Activated T-helper 2 cell treated with anti-CD3 and anti-CD28 coated beads, Interferon-gamma antibody, Interleukin-2, Interleukin-4, amounts not matched to agents 10 μg/mL and 5 μg/mL and 100 μg/mL, durations not matched to agents 14 hours and 24 hours and 36 hours (primary cell): Measurements from ENCODE around the gene EIF4B. TPM values are rescaled to one million over a fixed set of nuclear protein-coding genes. Genes with fewer than 3 reads are reported as not detected.

Source experiments
- DNase-seq: peaks from one replicate; pipeline ENCODE4 v3.0.0; 2021; ENCODE audit warnings: low spot score
- H3K27ac Mint-ChIP-seq: one replicate; pipeline ENCODE4 v1.8.0; 2021; ENCODE audit warnings: mixed read lengths
- H3K27me3 Mint-ChIP-seq: one replicate; pipeline ENCODE4 v1.8.0; 2021; ENCODE audit warnings: low read depth, mixed read lengths
- H3K36me3 Mint-ChIP-seq: one replicate; pipeline ENCODE4 v1.8.0; 2021; ENCODE audit warnings: low read depth, mixed read lengths
- H3K4me1 Mint-ChIP-seq: one replicate; pipeline ENCODE4 v1.8.0; 2021; ENCODE audit warnings: low read depth, mixed read lengths
- H3K4me3 Mint-ChIP-seq: one replicate; pipeline ENCODE4 v1.8.0; 2021; ENCODE audit warnings: low read depth, mild to moderate bottlenecking, moderate library complexity, mixed read lengths
- H3K9me3 Mint-ChIP-seq: one replicate; pipeline ENCODE4 v1.8.0; 2021; ENCODE audit warnings: mixed read lengths
- intact Hi-C: fragments of 100-400 bp; cut with micrococcal nuclease; formaldehyde crosslinking; loops from one replicate; pipeline ENCODE4 v1.15.1; 2023
- total RNA-seq: library from RNA; stranded (reverse); gene quantifications from 2 replicates; pipeline ENCODE4 v1.2.3, GENCODE V29; 2022

EIF4B gene
- total RNA-seq, 1 donor from 2014 or later: 474 TPM

DNA sequence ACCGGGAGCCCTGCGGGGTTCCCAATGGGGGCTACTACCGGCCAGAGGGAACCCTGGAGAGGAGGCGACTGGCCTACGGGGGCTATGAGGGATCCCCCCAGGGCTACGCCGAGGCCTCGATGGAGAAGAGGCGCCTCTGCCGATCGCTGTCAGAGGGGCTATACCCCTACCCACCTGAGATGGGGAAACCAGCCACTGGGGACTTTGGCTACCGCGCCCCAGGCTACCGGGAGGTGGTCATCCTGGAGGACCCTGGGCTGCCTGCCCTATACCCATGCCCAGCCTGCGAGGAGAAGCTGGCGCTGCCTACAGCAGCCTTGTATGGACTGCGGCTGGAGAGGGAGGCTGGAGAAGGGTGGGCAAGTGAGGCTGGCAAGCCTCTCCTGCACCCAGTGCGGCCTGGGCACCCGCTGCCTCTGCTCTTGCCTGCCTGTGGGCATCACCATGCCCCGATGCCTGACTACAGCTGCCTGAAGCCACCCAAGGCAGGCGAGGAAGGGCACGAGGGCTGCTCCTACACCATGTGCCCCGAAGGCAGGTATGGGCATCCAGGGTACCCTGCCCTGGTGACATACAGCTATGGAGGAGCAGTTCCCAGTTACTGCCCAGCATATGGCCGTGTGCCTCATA is 53.3 kb downstream of the EIF4B start:
- no peak for DNase-seq
- peaks cover 8% of the 10 kb centered on the region for H3K36me3 Mint-ChIP-seq
- H3K4me3 Mint-ChIP-seq: no peak overlapping the region
- intact Hi-C loops: no loop called here
- no peaks in the 10 kb centered on the region for H3K27me3 Mint-ChIP-seq
- H3K4me1 Mint-ChIP-seq: no peaks in the 10 kb centered on the region
- H3K9me3 Mint-ChIP-seq: no peaks in the 10 kb centered on the region
- H3K27ac Mint-ChIP-seq: no peak overlapping the region

DNA sequence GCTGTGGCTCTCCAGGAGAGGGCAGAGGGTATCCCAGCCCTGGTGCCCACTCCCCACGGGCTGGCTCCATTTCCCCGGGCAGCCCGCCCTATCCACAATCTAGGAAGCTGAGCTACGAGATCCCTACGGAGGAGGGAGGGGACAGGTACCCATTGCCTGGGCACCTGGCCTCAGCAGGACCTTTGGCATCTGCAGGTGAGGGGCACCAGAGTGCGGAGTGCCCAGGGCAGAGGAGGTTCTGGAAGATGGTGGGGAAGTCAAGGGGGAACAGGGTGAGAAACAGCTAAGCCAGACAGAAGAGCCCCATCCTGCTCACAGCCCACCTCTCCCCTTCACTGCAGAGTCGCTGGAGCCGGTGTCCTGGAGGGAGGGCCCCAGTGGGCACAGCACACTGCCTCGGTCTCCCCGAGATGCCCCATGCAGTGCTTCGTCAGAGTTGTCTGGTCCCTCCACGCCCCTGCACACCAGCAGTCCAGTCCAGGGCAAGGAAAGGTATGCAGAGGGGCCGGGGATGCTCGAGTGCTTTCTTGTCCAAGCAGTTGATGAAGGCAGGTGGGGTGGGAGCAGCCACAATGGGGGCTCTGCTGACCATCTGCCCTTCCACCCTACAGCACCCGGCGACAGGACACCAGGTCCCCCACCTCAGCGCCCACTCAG is 53.9 kb downstream of the EIF4B start:
- Mint-ChIP-seq H3K9me3 (no peaks in the 10 kb centered on the region), H3K27ac (no peak overlapping the region), H3K4me1 (no peaks in the 10 kb centered on the region), H3K4me3 (no peak overlapping the region), H3K27me3 (no peaks in the 10 kb centered on the region), H3K36me3 (peaks cover 14% of the 10 kb centered on the region)
- DNase-seq: no peak
- intact Hi-C loops: no loop called here

- DNase-seq: no peak
- Mint-ChIP-seq H3K27ac (no peak overlapping the region), H3K4me3 (no peak overlapping the region), H3K4me1 (no peaks in the 10 kb centered on the region), H3K9me3 (no peaks in the 10 kb centered on the region), H3K36me3 (peaks cover 17% of the 10 kb centered on the region), H3K27me3 (no peaks in the 10 kb centered on the region)
- intact Hi-C loops: no loop called here
Measured at GRCh38 chr12:53060721-53061276, 54.5 kb downstream of the EIF4B start.

DNA sequence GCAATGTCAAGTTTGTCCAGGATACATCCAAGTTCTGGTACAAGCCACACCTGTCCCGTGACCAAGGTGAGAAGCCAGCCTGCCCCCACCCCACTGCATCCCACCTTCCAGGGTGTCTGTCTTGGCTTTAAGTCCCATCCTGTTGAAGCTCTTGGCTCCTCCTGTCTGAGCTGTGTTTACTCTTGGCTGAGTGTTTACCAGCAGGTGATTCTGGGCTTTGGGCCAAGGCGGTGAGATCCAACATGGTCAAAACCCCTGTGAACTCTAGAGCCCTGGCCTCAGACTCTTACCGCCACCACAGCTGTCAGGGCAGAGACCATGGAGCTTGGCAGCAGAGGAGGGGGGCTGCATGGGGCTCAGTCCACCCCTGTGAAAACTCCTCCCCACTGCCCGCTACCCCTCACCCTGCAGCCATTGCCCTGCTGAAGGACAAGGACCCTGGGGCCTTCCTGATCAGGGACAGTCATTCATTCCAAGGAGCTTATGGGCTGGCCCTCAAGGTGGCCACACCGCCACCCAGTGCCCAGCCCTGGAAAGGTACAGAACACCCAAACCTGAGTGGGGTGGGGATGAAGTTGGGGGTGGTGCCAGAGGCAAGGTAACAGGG is 55.3 kb downstream of the EIF4B start:
- H3K4me1 Mint-ChIP-seq: peaks cover 3% of the 10 kb centered on the region
- no peak overlapping the region for H3K27ac Mint-ChIP-seq
- no peak overlapping the region for H3K4me3 Mint-ChIP-seq

GRCh38 chr12:53062011-53062961 is 56.0 kb downstream of the EIF4B start:
- peaks cover 31% of the 10 kb centered on the region for H3K36me3 Mint-ChIP-seq

More for the DNA sequence above, 55.3 kb downstream of the EIF4B start:
- Mint-ChIP-seq H3K27me3 (no peaks in the 10 kb centered on the region), H3K36me3 (peaks cover 24% of the 10 kb centered on the region), H3K9me3 (no peaks in the 10 kb centered on the region)
- intact Hi-C loops: no loop called here
- DNase-seq: no peak

GRCh38 chr12:53062977-53063707 is 56.9 kb downstream of the EIF4B start:
- Mint-ChIP-seq H3K36me3 (peaks cover 31% of the 10 kb centered on the region), H3K4me1 (peaks cover 3% of the 10 kb centered on the region), H3K4me3 (no peak overlapping the region), H3K27me3 (no peaks in the 10 kb centered on the region), H3K27ac (no peak overlapping the region), H3K9me3 (no peaks in the 10 kb centered on the region)
- no peak for DNase-seq
- intact Hi-C loops: no loop called here

More at GRCh38 chr12:53062011-53062961, 56.0 kb downstream of the EIF4B start:
- no peaks in the 10 kb centered on the region for H3K27me3 Mint-ChIP-seq
- DNase-seq: no peak
- peaks cover 3% of the 10 kb centered on the region for H3K4me1 Mint-ChIP-seq
- no peaks in the 10 kb centered on the region for H3K9me3 Mint-ChIP-seq
- intact Hi-C loops: no loop called here
- no peak overlapping the region for H3K4me3 Mint-ChIP-seq
- no peak overlapping the region for H3K27ac Mint-ChIP-seq

GRCh38 chr12:53063708-53064612 is 57.7 kb downstream of the EIF4B start:
- Mint-ChIP-seq H3K27me3 (no peaks in the 10 kb centered on the region), H3K4me3 (no peak overlapping the region), H3K9me3 (no peaks in the 10 kb centered on the region), H3K4me1 (peaks cover 3% of the 10 kb centered on the region), H3K27ac (no peak overlapping the region), H3K36me3 (peaks cover 31% of the 10 kb centered on the region)
- no peak for DNase-seq
- intact Hi-C loops: no loop called here

- H3K27ac Mint-ChIP-seq: no peak overlapping the region
- H3K27me3 Mint-ChIP-seq: no peaks in the 10 kb centered on the region
- H3K36me3 Mint-ChIP-seq: peaks cover 34% of the 10 kb centered on the region
- H3K4me1 Mint-ChIP-seq: peaks cover 3% of the 10 kb centered on the region
- intact Hi-C loops: no loop called here
- no peak for DNase-seq
- H3K9me3 Mint-ChIP-seq: no peaks in the 10 kb centered on the region
- H3K4me3 Mint-ChIP-seq: no peak overlapping the region
Measured at GRCh38 chr12:53064613-53065436, 58.6 kb downstream of the EIF4B start.

GRCh38 chr12:53065470-53065869 is 59.2 kb downstream of the EIF4B start:
- H3K27me3 Mint-ChIP-seq: no peaks in the 10 kb centered on the region
- no peak overlapping the region for H3K4me3 Mint-ChIP-seq
- H3K36me3 Mint-ChIP-seq: peaks cover 34% of the 10 kb centered on the region
- peaks cover 3% of the 10 kb centered on the region for H3K4me1 Mint-ChIP-seq
- no peak for DNase-seq
- H3K9me3 Mint-ChIP-seq: no peaks in the 10 kb centered on the region
- intact Hi-C loops: no loop called here
- no peak overlapping the region for H3K27ac Mint-ChIP-seq

DNA sequence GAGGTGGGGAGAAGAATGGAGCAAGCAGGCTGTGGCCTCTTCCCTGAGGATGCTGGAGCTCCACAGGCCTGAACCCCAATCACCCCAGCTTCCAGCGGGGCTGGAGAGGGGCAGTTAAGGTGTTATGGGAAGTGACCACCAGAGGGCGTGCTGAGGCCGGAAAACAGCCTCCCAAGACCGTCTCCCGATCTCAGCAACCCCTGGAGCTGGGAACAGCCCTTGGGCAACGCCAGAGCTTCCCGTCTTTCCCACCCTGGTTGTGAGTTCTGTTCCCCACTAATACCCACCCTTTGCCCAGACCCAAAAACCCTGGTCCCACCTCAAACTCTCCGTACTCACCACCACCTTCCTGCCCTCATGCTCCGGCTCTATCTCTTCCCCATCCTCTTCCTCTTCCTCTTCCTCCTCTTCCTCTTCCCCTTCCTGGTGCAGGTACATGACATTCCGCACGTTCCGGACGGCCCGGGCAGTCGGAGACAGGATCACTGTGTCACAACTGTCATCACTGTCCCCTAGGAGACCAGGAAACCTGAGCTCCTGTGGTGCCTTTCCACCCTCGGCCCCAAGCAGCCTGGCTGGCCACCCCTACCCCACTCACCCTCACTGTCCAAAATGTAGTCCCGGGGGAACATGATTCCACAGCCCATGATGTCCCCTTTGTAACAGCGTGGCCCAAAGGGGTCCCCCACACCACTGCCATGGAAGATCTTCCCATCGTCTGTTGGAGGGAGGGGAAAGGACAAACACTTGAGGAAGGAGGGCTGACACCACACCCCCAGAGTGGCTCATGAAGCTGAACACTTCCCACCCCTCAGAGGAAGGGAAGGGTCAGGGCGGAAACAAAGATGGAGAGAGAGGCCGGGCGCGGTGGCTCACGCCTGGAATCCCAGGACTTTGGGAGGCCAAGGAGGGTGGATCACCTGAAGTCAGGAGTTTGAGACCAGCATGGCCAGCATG is 60.0 kb downstream of the EIF4B start:
- Mint-ChIP-seq H3K36me3 (peaks cover 35% of the 10 kb centered on the region), H3K4me1 (peaks cover 3% of the 10 kb centered on the region), H3K9me3 (no peaks in the 10 kb centered on the region), H3K4me3 (no peak overlapping the region), H3K27me3 (no peaks in the 10 kb centered on the region), H3K27ac (no peak overlapping the region)
- peak; percentile 51 for DNase-seq
- intact Hi-C loops: loop anchor here (1.0 kb wide), 1 partner anchor 33 kb away; no protein-coding TSS in a partner anchor
